Smooth muscle cell of the coronary artery (primary cell): ENCODE measurements around the gene ZC2HC1B. TPM values are rescaled to one million over a fixed set of nuclear protein-coding genes. Genes with fewer than 3 reads are reported as not detected.

Source experiments
- total RNA-seq: library from RNA; depleted of rRNA; stranded (reverse); fragments of >200 nt; gene quantifications from 2 replicates; pipeline ENCODE4 v1.2.3, GENCODE V29; 2014; ENCODE audit warnings: low replicate concordance

Gene ZC2HC1B, protein sequence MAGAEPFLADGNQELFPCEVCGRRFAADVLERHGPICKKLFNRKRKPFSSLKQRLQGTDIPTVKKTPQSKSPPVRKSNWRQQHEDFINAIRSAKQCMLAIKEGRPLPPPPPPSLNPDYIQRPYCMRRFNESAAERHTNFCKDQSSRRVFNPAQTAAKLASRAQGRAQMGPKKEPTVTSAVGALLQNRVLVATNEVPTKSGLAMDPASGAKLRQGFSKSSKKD
- total RNA-seq, result not detected in 2 replicates

DNA sequence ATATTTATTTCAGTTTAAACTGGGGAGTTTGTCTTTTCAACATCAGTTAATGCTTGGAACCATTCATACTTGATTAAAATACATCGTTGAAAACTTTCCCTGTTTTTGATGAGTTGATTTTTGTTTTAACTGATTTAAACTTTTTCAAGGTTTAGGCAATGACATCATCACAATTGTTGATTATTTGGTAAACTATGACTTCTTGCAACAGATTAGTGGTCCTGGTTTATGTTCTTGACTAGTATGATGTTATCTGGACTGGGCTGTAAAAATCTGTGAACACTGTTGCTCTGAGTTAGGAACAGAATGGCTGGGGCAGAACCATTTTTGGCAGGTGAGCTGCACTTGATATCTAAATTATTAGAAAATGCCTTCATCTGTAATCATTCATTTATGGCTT lies at the start of gene ZC2HC1B:
ZC2HC1B (plus strand) TSS at position 241 of the 400 bp plus-strand sequence; CDS start at position 307, 66 bp downstream.

DNA sequence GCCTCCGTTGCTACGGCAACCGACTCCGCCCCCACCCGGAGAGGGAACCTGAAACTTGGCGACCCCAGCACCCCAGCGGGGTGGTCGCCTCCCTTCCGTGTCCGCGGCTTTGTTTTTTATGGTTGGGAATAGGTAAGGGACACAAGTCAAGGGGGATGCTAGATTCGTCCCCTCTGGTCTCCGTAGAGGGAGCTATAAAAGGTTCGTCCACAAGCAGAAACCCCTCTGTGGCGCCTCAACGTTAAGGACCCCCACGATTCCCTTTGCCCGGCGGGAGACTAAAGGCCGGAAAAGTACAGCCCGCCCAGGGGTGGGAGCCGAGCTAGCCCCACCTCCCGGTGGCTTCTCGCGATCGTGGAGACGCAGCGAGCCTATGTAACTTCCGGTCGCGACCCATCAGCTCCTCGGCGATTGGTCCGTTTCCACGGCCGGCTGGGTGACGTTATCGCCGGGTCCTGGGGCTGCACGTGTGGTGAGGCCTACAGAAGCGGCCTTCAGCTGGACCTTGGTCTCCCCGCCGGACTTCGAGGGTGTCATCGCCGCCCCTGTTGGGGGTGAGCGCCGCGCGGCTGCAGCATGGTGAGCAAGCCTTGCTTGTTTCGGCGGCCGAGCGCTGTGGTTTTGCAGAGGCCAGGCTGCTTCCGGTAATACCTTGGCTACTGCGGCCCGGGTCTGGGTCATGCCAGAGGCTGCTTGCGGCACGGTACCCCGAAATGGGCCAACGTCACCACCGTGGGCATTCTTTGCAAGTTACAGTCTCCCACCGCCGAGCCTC lies 21.2 kb upstream of the ZC2HC1B start, which contains the start of gene LTV1:
LTV1 (plus strand) TSS at position 437 of the 775 bp plus-strand sequence; CDS start at position 577, 140 bp downstream.

Other genes with a start within 250 kb of the ZC2HC1B start
- gene PHACTR2, start 186.5 kb upstream of the ZC2HC1B start, total RNA-seq, result 16.0 and 77.6 TPM in 2 replicates
- gene LTV1, start 21.1 kb upstream of the ZC2HC1B start, total RNA-seq, result 11.8 and 19.4 TPM in 2 replicates
- 12.6 and 22.8 TPM in 2 replicates for gene PLAGL1, start 143.8 kb downstream of the ZC2HC1B start, total RNA-seq
- gene SF3B5, start 231.1 kb downstream of the ZC2HC1B start, total RNA-seq, result 152 and 185 TPM in 2 replicates